Activated CD8-positive, alpha-beta memory T cell treated with anti-CD3 and anti-CD28 coated beads for 1 hour (primary cell): ENCODE measurements around the gene ATP10D.
"Not testable (repeated sequence)": the region's sequence is repeated elsewhere in the genome, so short reads cannot be mapped to it uniquely, and the experiment has no call there.

Experiments used
- DNase-seq, 2 donors: peaks; one replicate each; pipeline ENCODE4 v3.0.0-alpha.2; 2020; ENCODE audit warnings: low read depth in 1 of 2; ENCODE audit errors: extremely low read depth in 1 of 2

ATP10D gene

GRCh38 chr4:47533689-47534347, 48.7 kb downstream of the ATP10D start:
- DNase-seq: no peak

- no peak for DNase-seq
These were observed 49.7 kb downstream of the ATP10D start for GRCh38 chr4:47534772-47535171.

- no peak for DNase-seq
These were observed 50.6 kb downstream of the ATP10D start for GRCh38 chr4:47535567-47536147.

DNA sequence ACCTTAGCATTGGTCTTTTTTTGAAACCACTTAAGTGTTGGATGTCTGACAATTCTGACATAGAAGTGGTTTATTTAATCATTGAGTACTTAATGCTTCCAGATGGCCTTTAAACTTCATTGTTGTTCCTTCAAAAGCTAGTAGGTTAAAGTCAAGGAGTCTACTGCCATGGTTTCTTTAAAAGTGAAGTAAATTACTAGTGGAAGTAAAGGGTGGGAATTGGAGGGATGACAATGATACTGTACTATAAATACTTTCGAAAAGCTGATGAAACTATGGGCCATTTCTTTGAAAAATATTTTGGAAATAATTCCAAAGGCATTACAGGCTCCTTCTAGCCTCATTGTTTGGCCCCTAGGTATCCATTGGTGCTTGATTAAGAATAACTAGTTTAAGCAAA, 51.9 kb downstream of the ATP10D start:
- DNase-seq: no peak

DNA sequence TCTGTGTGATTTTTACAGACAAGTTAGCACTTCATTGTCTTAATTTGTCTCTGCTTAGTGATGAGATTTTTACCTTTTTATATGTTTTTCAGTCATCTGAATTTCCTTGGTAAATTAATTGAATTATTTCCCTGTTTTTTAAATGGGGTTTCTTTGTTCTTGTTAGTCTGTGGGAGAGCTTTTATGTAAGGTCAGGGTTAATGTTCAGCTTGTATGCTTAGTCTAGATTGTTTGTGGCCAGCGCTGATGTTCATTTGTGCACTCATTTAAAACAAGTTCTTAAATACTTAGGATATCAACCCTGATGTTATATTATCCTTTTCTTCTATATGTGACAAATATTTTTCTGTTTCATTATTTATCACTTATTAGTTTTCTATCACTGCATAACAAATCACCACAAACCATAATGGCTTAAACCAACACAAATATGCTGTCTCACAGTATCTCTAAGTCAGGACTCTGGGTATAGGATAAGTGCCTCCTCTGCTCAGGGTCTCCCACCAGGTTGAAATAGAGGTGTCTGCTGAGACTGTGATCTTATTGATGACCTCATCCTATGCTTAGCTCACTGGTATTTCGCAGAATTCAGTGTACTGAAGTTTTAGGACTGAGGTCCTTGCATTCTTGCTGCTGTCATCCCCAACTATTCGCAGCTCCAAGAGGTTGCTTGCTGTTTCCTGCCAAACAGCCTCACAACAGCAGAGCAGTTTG, 53.2 kb downstream of the ATP10D start:
- no peak for DNase-seq

GRCh38 chr4:47538825-47539154, 53.7 kb downstream of the ATP10D start:
- DNase-seq: no peak

- not testable (repeated sequence) for DNase-seq
These were observed 57.6 kb downstream of the ATP10D start for GRCh38 chr4:47542640-47543039.

DNA sequence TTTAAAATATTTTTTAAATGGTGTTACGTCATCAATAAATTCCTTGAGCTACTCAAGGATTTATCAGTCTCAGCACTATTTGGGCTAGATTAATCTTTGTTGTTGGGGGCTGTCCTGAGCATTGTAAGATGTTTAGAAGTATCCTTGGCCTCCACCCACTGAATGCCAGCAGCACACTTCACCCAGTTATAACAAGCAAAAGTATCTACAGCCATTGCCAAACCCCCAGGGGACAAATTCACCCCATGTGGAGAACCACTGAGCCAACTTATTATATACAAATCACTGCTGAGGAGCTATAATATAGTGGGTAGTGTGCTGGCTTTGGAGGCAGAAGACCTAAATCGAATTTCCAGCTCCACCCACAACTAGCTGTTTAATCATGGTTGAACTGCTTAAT, 58.3 kb downstream of the ATP10D start:
- no peak for DNase-seq

DNA sequence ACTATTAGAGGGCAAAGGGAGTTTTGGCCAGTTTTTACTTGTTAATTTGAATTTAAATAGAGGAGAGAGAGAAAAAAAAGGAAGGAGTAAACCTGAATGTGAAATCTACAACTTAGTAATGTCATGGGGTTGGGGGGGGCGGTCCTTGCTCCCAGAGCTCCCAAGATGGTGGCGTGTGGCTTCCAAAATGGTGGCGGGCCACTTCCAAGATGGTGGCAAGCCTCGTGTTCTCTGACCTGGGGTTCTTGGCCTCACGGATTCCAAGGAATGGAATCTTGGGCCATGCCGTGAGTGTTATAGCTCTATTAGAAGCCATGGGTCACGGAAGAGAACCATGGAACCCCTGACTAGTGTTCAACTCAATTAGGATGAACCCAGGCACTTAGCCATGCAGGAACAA, 65.3 kb downstream of the ATP10D start:
- not testable (repeated sequence) for DNase-seq

DNA sequence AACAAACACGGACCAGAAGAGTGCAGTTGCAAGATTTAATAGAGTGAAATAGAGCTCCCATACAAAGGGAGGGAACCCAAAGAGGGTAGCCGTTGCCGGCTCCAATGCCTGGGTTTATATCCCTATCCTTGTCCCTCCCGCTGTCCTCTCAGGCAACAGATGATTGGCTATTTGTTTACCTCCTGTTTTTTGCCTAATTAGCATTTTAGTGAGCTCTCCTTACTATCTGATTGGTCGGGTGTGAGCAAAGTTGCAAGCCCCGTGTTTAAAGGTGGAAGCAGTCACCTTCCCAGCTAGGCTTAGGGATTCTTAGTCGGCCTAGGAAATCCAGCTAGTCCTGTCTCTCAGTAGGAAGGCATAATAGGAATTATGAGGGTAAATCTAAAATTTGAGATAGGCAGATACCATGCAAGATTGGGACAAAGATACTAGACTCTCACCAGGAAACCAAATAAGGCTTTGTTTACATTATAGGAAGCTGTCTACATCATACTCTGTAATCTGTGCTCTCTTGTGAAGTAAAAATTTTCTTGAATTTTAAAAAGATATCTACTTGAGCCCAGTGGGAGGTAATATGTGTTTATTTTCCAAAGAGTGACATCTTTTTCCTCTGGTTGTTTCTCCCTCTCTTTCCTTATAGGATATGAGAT, 65.9 kb downstream of the ATP10D start:
- no peak for DNase-seq

- DNase-seq: no peak
These were observed 66.6 kb downstream of the ATP10D start for GRCh38 chr4:47551682-47552081.

GRCh38 chr4:47553329-47554125, 68.5 kb downstream of the ATP10D start:
- no peak for DNase-seq

- DNase-seq: not testable (repeated sequence)
These were observed 70.8 kb downstream of the ATP10D start for GRCh38 chr4:47555920-47556319.

DNA sequence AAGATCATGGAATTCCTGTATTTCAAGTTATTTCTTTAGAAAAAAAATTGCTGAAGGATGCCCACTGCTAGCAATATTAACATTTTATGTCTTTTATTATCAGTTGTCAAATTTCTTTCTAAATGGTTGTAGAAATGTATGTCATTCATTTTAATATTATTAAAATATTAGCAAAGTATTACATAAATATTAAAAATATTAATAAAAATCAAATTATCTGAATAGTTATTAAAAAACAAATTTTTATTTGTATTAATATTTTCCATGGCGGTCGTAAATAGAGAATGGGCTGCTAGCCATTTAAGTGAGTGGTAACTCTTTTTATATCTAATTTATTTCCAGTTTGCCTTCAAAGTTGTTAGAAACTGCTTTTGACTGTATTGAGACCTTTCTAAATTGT, 72.2 kb downstream of the ATP10D start:
- no peak for DNase-seq

- DNase-seq: no peak
These were observed 75.6 kb downstream of the ATP10D start for GRCh38 chr4:47560682-47561081.

- no peak for DNase-seq
These were observed 76.3 kb downstream of the ATP10D start for GRCh38 chr4:47561331-47561730.

DNA sequence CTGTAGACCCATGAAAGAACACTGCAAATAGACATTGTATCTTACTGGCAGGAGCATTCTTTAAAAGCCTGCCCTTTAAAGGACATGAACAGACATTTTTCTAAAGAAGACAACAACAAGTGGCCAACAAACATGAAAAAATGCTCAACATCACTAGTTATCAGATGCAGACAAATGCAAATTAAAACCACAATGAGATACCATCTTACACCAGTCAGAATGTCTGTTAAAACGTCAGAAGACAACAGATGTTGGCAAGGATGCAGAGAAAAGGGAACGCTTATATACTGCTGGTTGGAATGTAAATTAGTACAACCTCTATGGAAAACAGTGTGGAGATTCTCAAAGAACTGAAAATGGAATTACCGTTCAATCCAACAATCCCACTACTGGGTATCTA, 77.2 kb downstream of the ATP10D start:
- DNase-seq: no peak

DNA sequence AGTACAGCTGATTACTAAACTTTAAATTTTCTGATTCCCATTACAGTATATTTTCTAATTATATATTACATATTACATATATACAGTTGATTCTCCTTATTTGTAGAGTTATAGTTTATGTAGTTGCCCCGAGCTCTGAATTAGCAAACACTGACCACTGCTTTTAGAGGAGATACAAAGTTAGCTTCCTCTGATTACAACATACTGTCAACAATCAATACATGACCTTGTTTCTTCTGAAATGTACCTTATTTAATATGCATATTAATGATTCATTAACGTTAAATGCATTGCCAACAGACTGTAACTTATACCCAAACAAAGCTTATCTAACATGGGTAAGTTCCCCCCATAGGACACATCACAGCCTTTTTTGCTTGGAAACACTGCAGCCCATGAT, 81.5 kb downstream of the ATP10D start:
- DNase-seq: no peak

- no peak for DNase-seq
These were observed 81.9 kb downstream of the ATP10D start for GRCh38 chr4:47566969-47567368.

- DNase-seq: no peak
These were observed 82.4 kb downstream of the ATP10D start for GRCh38 chr4:47567511-47567910.

DNA sequence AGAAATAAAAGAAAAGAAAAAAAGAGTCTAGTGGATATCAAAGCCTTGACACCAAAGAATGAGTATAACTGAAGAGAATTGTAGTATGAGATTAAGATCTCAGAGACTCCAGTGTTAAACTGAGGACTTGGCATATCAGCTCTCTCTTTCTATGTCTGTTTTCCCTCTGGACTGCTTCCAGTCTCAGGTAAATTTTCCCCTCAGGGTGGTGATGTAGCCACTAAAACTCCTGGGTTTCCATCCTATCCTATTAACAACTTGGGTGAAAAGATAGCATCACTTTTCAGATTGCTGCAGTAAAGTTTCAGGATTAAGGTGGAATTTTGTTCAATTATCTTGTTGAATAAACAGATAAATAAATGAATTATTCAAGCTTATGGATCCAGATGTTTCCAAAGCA, 85.7 kb downstream of the ATP10D start:
- no peak for DNase-seq
